H1 (cell line): Measurements from ENCODE around the gene CANT1.

Experiments
- EZH2 ChIP-seq: fragments of 200-600 bp; sonication (generic); IDR thresholded peaks from 2 replicates; pipeline ENCODE4 v1.7.1; 2012; ENCODE audit warnings: low read depth, mild to moderate bottlenecking, moderate library complexity, low read length, inconsistent platforms; ENCODE audit not compliant: severe bottlenecking
- HDAC2 ChIP-seq, 2 experiments: fragments of 300-600 bp in 1 of 2; sonication (generic) in 1 of 2; IDR thresholded peaks; 2 replicates each; pipeline ENCODE4 v1.6.1; 2011 to 2012; ENCODE audit warnings: low read depth in 2 of 2, low read length in 2 of 2, mild to moderate bottlenecking in 2 of 2, moderate library complexity in 2 of 2, borderline replicate concordance in 1 of 2, inconsistent platforms in 1 of 2

DNA sequence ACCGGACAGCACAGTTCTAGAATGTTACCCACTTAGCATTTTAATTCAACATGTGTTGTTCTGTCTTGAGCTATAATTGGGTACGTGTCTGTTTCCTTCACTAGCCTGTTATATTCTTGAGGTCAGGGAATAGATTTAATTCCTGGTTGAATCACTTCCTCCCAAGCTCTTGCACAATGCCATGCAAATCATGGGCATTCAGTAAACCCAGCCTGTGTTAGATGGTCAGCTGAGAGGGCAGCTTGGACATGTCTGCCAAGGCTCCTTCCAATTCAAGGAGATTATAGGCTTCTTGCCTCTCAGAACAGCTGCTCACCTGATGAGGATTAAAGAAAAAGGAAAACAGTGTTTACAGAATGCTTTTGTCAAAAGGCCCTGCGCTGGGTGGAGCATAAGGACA is 27.0 kb upstream of the CANT1 start:
- TF ChIP-seq EZH2 (no peak), HDAC2 (IDR thresholded peaks at IDR 0.05; ENCODE audit: borderline replicate concordance in 1 of 2, low read depth in 2 of 2, low read length in 2 of 2) (no peak)
